ENCODE data around the gene IMMP2L. TPM values are rescaled to one million over a fixed set of nuclear protein-coding genes. Genes with fewer than 3 reads are reported as not detected.

Gene IMMP2L
- total RNA-seq, 6 experiments from 2014 or later: 14.2 to 25.3 (median 19.7) TPM

GRCh38 chr7:111108496-111108895 is 453.8 kb downstream of the IMMP2L start:
- TF ChIP-seq POLR2A (IDR thresholded peaks at IDR 0.05) (no peak), CTCF (IDR thresholded peaks at IDR 0.05) (no peak)
- Histone ChIP-seq H3K36me3 (no peaks in the 10 kb centered on the region), H3K27me3 (no peaks in the 10 kb centered on the region), H3K9me3 (no peaks in the 10 kb centered on the region), H3K4me1 (peaks cover 0 to 12% (median 4%) of the 10 kb centered on the region in 4 donors), H3K27ac (no peak overlapping the region), H3K4me3 (no peak overlapping the region)
- intact Hi-C loops (cut with DNase I): no loop called here
- ATAC-seq (peak in 3 of 4 donors; percentile 63 to 75 (median 72)), DNase-seq (no peak)
- WGBS (ENCODE audit: insufficient coverage, low coverage, low lambda C conversion rate, missing lambda C conversion rate): 53% methylated on average over 3 of the region's 3 CpGs

- no peak overlapping the region for H3K27ac ChIP-seq
- peak; percentile 67 to 88 (median 86) for ATAC-seq
- peak; percentile 37 to 61 (median 60) for DNase-seq
- no peak overlapping the region for H3K4me3 ChIP-seq
- H3K9me3 ChIP-seq: no peaks in the 10 kb centered on the region
- TF ChIP-seq POLR2A (IDR thresholded peaks at IDR 0.05) (no peak), CTCF (IDR thresholded peaks at IDR 0.05) (no peak)
- peaks cover 0 to 12% (median 4%) of the 10 kb centered on the region in 4 donors for H3K4me1 ChIP-seq
- no peaks in the 10 kb centered on the region for H3K27me3 ChIP-seq
- no peaks in the 10 kb centered on the region for H3K36me3 ChIP-seq
- intact Hi-C loops (cut with DNase I): no loop called here
- 87% methylated on average over 1 of the region's 1 CpG for WGBS (ENCODE audit: insufficient coverage, low coverage, low lambda C conversion rate, missing lambda C conversion rate)
These were observed 454.3 kb downstream of the IMMP2L start for GRCh38 chr7:111108000-111108399.

- Histone ChIP-seq H3K4me1 (peaks cover 0 to 12% (median 4%) of the 10 kb centered on the region in 4 donors), H3K36me3 (no peaks in the 10 kb centered on the region), H3K27ac (no peak overlapping the region), H3K9me3 (no peaks in the 10 kb centered on the region), H3K4me3 (no peak overlapping the region), H3K27me3 (no peaks in the 10 kb centered on the region)
- TF ChIP-seq POLR2A (IDR thresholded peaks at IDR 0.05) (no peak), CTCF (IDR thresholded peaks at IDR 0.05) (no peak)
- WGBS (ENCODE audit: insufficient coverage, low coverage, low lambda C conversion rate, missing lambda C conversion rate): 29% methylated on average over 1 of the region's 1 CpG
- intact Hi-C loops (cut with DNase I): no loop called here
- DNase-seq (no peak), ATAC-seq (peak in 3 of 4 donors; percentile 42 to 57 (median 53))
These were observed 454.7 kb downstream of the IMMP2L start for GRCh38 chr7:111107579-111107978.

GRCh38 chr7:111105269-111105668 is 457.0 kb downstream of the IMMP2L start:
- Histone ChIP-seq H3K36me3 (no peaks in the 10 kb centered on the region), H3K4me1 (peaks cover 0 to 12% (median 4%) of the 10 kb centered on the region in 4 donors), H3K4me3 (no peak overlapping the region), H3K9me3 (no peaks in the 10 kb centered on the region), H3K27me3 (no peaks in the 10 kb centered on the region), H3K27ac (no peak overlapping the region)
- no peak for TF ChIP-seq CTCF (IDR thresholded peaks at IDR 0.05)
- no peak for TF ChIP-seq POLR2A (IDR thresholded peaks at IDR 0.05)
- whole genome bisulfite sequencing (ENCODE audit: insufficient coverage, low coverage, low lambda C conversion rate, missing lambda C conversion rate): 89% methylated on average over 3 of the region's 3 CpGs
- DNase-seq (no peak), ATAC-seq (no peak)
- intact Hi-C loops (cut with DNase I): no loop called here

- Histone ChIP-seq H3K9me3 (no peaks in the 10 kb centered on the region), H3K4me3 (no peak overlapping the region), H3K27ac (no peak overlapping the region), H3K36me3 (no peaks in the 10 kb centered on the region), H3K27me3 (no peaks in the 10 kb centered on the region), H3K4me1 (peaks cover 0 to 12% (median 4%) of the 10 kb centered on the region in 4 donors)
- TF ChIP-seq CTCF (IDR thresholded peaks at IDR 0.05): no peak
- no peak for TF ChIP-seq POLR2A (IDR thresholded peaks at IDR 0.05)
- ATAC-seq (no peak), DNase-seq (no peak)
- intact Hi-C loops (cut with DNase I): no loop called here
- 82% methylated on average over 3 of the region's 3 CpGs for WGBS (ENCODE audit: insufficient coverage, low coverage, low lambda C conversion rate, missing lambda C conversion rate)
These were observed 457.6 kb downstream of the IMMP2L start for GRCh38 chr7:111104710-111105109.

Data from right lobe of liver (tissue), 6 donors.